GM12878 (cell line): ENCODE results near the gene LARGE1. TPM values are rescaled to one million over a fixed set of nuclear protein-coding genes. Genes with fewer than 3 reads are reported as not detected.

Source experiments
- ATF7 ChIP-seq: fragments of 450-650 bp; IDR thresholded peaks from 2 replicates; pipeline ENCODE4 v1.6.1; 2016; ENCODE audit warnings: low read depth, mild to moderate bottlenecking
- BACH1 ChIP-seq: fragments of 450-650 bp; IDR thresholded peaks from 2 replicates; pipeline ENCODE4 v1.6.1; 2017; ENCODE audit warnings: mild to moderate bottlenecking, borderline replicate concordance
- CBX3 ChIP-seq: fragments of 200-600 bp; sonication (generic); IDR thresholded peaks from 2 replicates; pipeline ENCODE4 v1.6.1; 2016; ENCODE audit warnings: low read depth, borderline replicate concordance
- CEBPB ChIP-seq, 2 experiments: fragments of 150-350 bp in 1 of 2; IDR thresholded peaks; 2 replicates each; pipeline ENCODE4 v1.6.1; 2012 to 2014; ENCODE audit warnings: low read depth in 2 of 2, low read length in 2 of 2, borderline replicate concordance in 1 of 2, inconsistent platforms in 1 of 2
- FOS ChIP-seq: IDR thresholded peaks from 3 replicates; pipeline ENCODE4 v1.6.1; 2011; ENCODE audit warnings: borderline replicate concordance; ENCODE audit not compliant: insufficient read length; ENCODE audit errors: extremely low read depth
- KAT2A ChIP-seq: conservative IDR thresholded peaks from 2 replicates; pipeline ENCODE4 v1.6.1; 2011; ENCODE audit warnings: low read depth, low read length; ENCODE audit not compliant: control insufficient read depth
- KLF5 ChIP-seq: fragments of 450-650 bp; IDR thresholded peaks from 2 replicates; pipeline ENCODE4 v1.6.1; 2014; ENCODE audit warnings: mild to moderate bottlenecking; ENCODE audit not compliant: partially characterized antibody
- MEF2A ChIP-seq: IDR thresholded peaks from 2 replicates; pipeline ENCODE4 v1.6.1; 2011; ENCODE audit warnings: low read depth, mild to moderate bottlenecking, low read length, moderate library complexity; ENCODE audit not compliant: insufficient read depth
- MTA3 ChIP-seq: IDR thresholded peaks from 2 replicates; pipeline ENCODE4 v1.6.1; 2012; ENCODE audit warnings: low read length, inconsistent platforms, borderline replicate concordance
- NBN ChIP-seq: fragments of 450-650 bp; IDR thresholded peaks from 2 replicates; pipeline ENCODE4 v1.6.1; 2016
- NFYB ChIP-seq: IDR thresholded peaks from 2 replicates; pipeline ENCODE4 v1.6.1; 2011; ENCODE audit warnings: low read depth, mild to moderate bottlenecking, low read length, improper control_type of control experiment, moderate library complexity; ENCODE audit not compliant: insufficient read depth
- NR2C1 ChIP-seq: fragments of 450-650 bp; IDR thresholded peaks from 2 replicates; pipeline ENCODE4 v1.6.1; 2017; ENCODE audit warnings: antibody characterized with exemption, mild to moderate bottlenecking, moderate library complexity
- POLR2A ChIP-seq: IDR thresholded peaks from 2 replicates; pipeline ENCODE4 v1.6.1; 2011; ENCODE audit warnings: low read depth, mild to moderate bottlenecking, low read length
- RELA ChIP-seq: fragments of 450-650 bp; IDR thresholded peaks from 2 replicates; pipeline ENCODE4 v1.8.0; 2014; ENCODE audit warnings: borderline replicate concordance; ENCODE audit not compliant: partially characterized antibody
- SMAD1 ChIP-seq: fragments of 450-650 bp; IDR thresholded peaks from 2 replicates; pipeline ENCODE4 v1.6.1; 2018; ENCODE audit warnings: mild to moderate bottlenecking, low read depth; ENCODE audit not compliant: partially characterized antibody
- SP1 ChIP-seq: IDR thresholded peaks from one replicate; pipeline ENCODE4 v1.6.1; 2011; ENCODE audit warnings: low read depth, low read length
- SPI1 ChIP-seq: IDR thresholded peaks from 2 replicates; pipeline ENCODE4 v1.6.1; 2011; ENCODE audit warnings: low read depth, mild to moderate bottlenecking, low read length, moderate library complexity, borderline replicate concordance; ENCODE audit not compliant: insufficient read depth
- SRF ChIP-seq, 2 experiments: IDR thresholded peaks; 2 replicates each; pipeline ENCODE4 v1.6.1; 2011; ENCODE audit warnings: low read depth in 2 of 2, low read length in 2 of 2, mild to moderate bottlenecking in 1 of 2, moderate library complexity in 1 of 2
- SUPT20H ChIP-seq: IDR thresholded peaks from 2 replicates; pipeline ENCODE4 v1.6.1; 2011; ENCODE audit warnings: low read depth, mild to moderate bottlenecking, low read length, moderate library complexity, borderline replicate concordance; ENCODE audit not compliant: control insufficient read depth
- TCF12 ChIP-seq: IDR thresholded peaks from 2 replicates; pipeline ENCODE4 v1.6.1; 2011; ENCODE audit warnings: low read depth, mild to moderate bottlenecking, low read length
- YY1 ChIP-seq: IDR thresholded peaks from 2 replicates; pipeline ENCODE4 v1.6.1; 2011; ENCODE audit warnings: low read depth, mild to moderate bottlenecking, low read length
- ZBED1 ChIP-seq: IDR thresholded peaks from 2 replicates; pipeline ENCODE4 v1.6.1; 2016; ENCODE audit warnings: borderline replicate concordance
- ZNF207 ChIP-seq: fragments of 450-650 bp; IDR thresholded peaks from 2 replicates; pipeline ENCODE4 v1.6.1; 2014; ENCODE audit warnings: antibody characterized with exemption, mild to moderate bottlenecking, borderline replicate concordance
- polyA plus RNA-seq, 11 experiments: library from polyadenylated mRNA; depleted of rRNA in 4 of 11; unstranded in 6 of 11; stranded (reverse) in 5 of 11; fragments of >200 nt; fragmentation: Nextera tagmentation in 4 of 11; fragmentation: Illumina TruSeq in 1 of 11; extraction: Ambion mirVana in 4 of 11; extraction: Trizol in 1 of 11; gene quantifications; 1 replicate in 1 of 11; 2 replicates in 10 of 11; pipeline versions ENCODE4 v1.2.1 to v1.2.3, GENCODE V29; 2011 to 2016; ENCODE audit warnings: inconsistent platforms in 2 of 11, missing spikeins in 2 of 11, low read depth in 1 of 11
- total RNA-seq, 4 experiments: library from RNA; depleted of rRNA in 3 of 4; stranded (reverse); fragments of >200 nt in 3 of 4; fragmentation: Illumina TruSeq in 1 of 4; extraction: Trizol in 1 of 4; gene quantifications; 2 replicates each; pipeline versions ENCODE4 v1.2.1 to v1.2.3, GENCODE V29; 2013 to 2021
- TF ChIP-seq, protein P1 (sequence below): IDR thresholded peaks from 2 replicates; pipeline ENCODE4 v1.6.1; 2012; ENCODE audit warnings: low read depth, low read length, improper control_type of control experiment
- TF ChIP-seq, protein P2 (sequence below): IDR thresholded peaks from 2 replicates; pipeline ENCODE4 v1.6.1; 2011; ENCODE audit warnings: mild to moderate bottlenecking, low read depth, low read length, moderate library complexity; ENCODE audit not compliant: insufficient replicate concordance
- TF ChIP-seq, protein P3 (sequence below): fragments of 450-650 bp; formaldehyde crosslinking; IDR thresholded peaks from 2 replicates; pipeline ENCODE4 v1.4.0; 2022; ENCODE audit warnings: mild to moderate bottlenecking, moderate library complexity

Gene LARGE1
- total and polyA plus RNA-seq, 10 of the 15 experiments (the other 5 are each of a cell fraction or from before 2014, with no cell fraction given): 3.2 to 41.4 (median 17.3) TPM

DNA sequence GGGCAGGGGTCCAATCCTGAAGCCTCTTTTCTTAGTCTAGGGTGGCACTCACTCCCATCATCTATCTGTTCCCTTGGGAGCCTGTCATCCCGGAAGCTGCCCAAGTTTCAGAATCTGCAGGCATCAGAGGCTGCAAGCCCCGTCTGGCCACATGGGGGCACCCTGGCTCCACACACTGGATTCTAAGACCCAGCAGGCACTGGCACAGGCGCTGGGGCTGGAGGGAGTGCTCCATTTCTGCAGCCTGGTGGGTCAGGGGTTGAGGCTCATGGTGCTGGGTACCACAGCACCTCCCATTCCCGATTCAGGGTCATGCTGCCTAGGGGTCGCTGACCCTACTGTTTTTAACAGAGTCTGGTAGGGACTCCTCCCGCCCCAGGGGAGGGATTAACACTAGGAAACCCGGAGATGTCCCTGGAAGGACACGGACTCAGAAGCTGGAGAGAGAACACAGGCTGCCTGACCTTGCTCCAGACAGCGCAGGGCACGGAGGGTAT is 618.2 kb downstream of the LARGE1 start (continued):
- TF ChIP-seq ATF7 (no peak), KLF5 (no peak), BACH1 (no peak), ZBED1 (no peak), SRF (IDR thresholded peaks at IDR 0.05; ENCODE audit: low read depth in 2 of 2, low read length in 2 of 2) (peak; percentile 82 to 85), NR2C1 (no peak), FOS (no peak), NBN (no peak), YY1 (peak; percentile 72), MEF2A (no peak), SUPT20H (no peak), MTA3 (no peak), SP1 (no peak), CBX3 (no peak), NFYB (no peak), RELA (no peak), SMAD1 (no peak), POLR2A (no peak), CEBPB (IDR thresholded peaks at IDR 0.05; ENCODE audit: borderline replicate concordance in 1 of 2, low read depth in 2 of 2, low read length in 2 of 2) (no peak), ZNF207 (no peak), TCF12 (0 out of 2 replicates have a peak, but pooled peaks have one; percentile 28), KAT2A (no peak), SPI1 (no peak)
- TF ChIP-seq, protein P1, sequence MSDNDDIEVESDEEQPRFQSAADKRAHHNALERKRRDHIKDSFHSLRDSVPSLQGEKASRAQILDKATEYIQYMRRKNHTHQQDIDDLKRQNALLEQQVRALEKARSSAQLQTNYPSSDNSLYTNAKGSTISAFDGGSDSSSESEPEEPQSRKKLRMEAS: no peak
- TF ChIP-seq, protein P2, sequence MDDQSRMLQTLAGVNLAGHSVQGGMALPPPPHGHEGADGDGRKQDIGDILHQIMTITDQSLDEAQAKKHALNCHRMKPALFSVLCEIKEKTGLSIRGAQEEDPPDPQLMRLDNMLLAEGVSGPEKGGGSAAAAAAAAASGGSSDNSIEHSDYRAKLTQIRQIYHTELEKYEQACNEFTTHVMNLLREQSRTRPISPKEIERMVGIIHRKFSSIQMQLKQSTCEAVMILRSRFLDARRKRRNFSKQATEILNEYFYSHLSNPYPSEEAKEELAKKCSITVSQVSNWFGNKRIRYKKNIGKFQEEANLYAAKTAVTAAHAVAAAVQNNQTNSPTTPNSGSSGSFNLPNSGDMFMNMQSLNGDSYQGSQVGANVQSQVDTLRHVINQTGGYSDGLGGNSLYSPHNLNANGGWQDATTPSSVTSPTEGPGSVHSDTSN: no peak
- TF ChIP-seq, protein P3, sequence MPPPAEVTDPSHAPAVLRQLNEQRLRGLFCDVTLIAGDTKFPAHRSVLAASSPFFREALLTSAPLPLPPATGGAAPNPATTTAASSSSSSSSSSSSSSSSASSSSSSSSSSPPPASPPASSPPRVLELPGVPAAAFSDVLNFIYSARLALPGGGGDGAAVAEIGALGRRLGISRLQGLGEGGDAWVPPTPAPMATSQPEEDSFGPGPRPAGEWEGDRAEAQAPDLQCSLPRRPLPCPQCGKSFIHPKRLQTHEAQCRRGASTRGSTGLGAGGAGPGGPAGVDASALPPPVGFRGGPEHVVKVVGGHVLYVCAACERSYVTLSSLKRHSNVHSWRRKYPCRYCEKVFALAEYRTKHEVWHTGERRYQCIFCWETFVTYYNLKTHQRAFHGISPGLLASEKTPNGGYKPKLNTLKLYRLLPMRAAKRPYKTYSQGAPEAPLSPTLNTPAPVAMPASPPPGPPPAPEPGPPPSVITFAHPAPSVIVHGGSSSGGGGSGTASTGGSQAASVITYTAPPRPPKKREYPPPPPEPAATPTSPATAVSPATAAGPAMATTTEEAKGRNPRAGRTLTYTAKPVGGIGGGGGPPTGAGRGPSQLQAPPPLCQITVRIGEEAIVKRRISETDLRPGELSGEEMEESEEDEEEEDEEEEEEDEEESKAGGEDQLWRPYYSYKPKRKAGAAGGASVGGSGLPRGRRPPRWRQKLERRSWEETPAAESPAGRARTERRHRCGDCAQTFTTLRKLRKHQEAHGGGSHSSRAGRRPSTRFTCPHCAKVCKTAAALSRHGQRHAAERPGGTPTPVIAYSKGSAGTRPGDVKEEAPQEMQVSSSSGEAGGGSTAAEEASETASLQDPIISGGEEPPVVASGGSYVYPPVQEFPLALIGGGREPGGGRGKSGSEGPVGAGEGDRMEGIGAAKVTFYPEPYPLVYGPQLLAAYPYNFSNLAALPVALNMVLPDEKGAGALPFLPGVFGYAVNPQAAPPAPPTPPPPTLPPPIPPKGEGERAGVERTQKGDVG: no peak
